CD4-positive, alpha-beta memory T cell (primary cell): Measurements from ENCODE around the gene ALDH1L1. TPM values are rescaled to one million over a fixed set of nuclear protein-coding genes. Genes with fewer than 3 reads are reported as not detected.

Experiments
- CTCF ChIA-PET: fragments of 350-600 bp; sonication (Branson Sonifier 250); formaldehyde crosslinking; loops from one replicate; lab custom pipeline; 2021; ENCODE audit warnings: inconsistent platforms; ENCODE audit not compliant: partially characterized antibody; lab: Charles Lee
- POLR2A ChIA-PET: fragments of 350-600 bp; sonication (Branson Sonifier 250); formaldehyde crosslinking; loops from one replicate; lab custom pipeline; 2021; ENCODE audit not compliant: partially characterized antibody; lab: Charles Lee
- DNase-seq, 5 donors: peaks; one replicate each; pipeline versions ENCODE4 v3.0.0 to v3.0.0-alpha.2; 2020 to 2022; ENCODE audit warnings: mixed read lengths in 1 of 5
- H3K27ac ChIP-seq: one replicate; pipeline ENCODE4 v1.7.0; 2013; ENCODE audit warnings: low read depth, low read length
- H3K27me3 ChIP-seq: 2 replicates; pipeline ENCODE4 v1.7.0; 2013; ENCODE audit warnings: mild to moderate bottlenecking, low read length, moderate library complexity; ENCODE audit not compliant: insufficient read depth
- H3K36me3 ChIP-seq: 2 replicates; pipeline ENCODE4 v1.7.0; 2013; ENCODE audit warnings: mild to moderate bottlenecking, low read length, moderate library complexity; ENCODE audit not compliant: insufficient read depth
- H3K4me1 ChIP-seq: 2 replicates; pipeline ENCODE4 v1.7.0; 2013; ENCODE audit warnings: mild to moderate bottlenecking, low read length, moderate library complexity; ENCODE audit not compliant: insufficient read depth
- H3K4me3 ChIP-seq, 2 donors: one replicate each; pipeline ENCODE4 v1.7.0; 2013; ENCODE audit warnings: low read length in 2 of 2, mild to moderate bottlenecking in 1 of 2
- H3K9me3 ChIP-seq, 2 donors: one replicate each; pipeline ENCODE4 v1.7.0; 2013; ENCODE audit warnings: low read length in 2 of 2, control low read depth in 1 of 2; ENCODE audit not compliant: control insufficient read depth in 1 of 2
- H3K27ac Mint-ChIP-seq, 7 donors: one replicate each; pipeline ENCODE4 v1.8.0; 2020 to 2021; ENCODE audit warnings: mixed read lengths in 7 of 7, mild to moderate bottlenecking in 6 of 7, inconsistent platforms in 3 of 7, moderate library complexity in 3 of 7
- H3K27me3 Mint-ChIP-seq, 2 donors: one replicate each; pipeline ENCODE4 v1.8.0; 2020 to 2021; ENCODE audit warnings: mixed read lengths in 2 of 2
- H3K36me3 Mint-ChIP-seq, 2 donors: one replicate each; pipeline ENCODE4 v1.8.0; 2020 to 2021; ENCODE audit warnings: mixed read lengths in 2 of 2, inconsistent platforms in 1 of 2, mild to moderate bottlenecking in 1 of 2
- H3K4me1 Mint-ChIP-seq, 4 donors: one replicate each; pipeline ENCODE4 v1.8.0; 2020 to 2021; ENCODE audit warnings: mixed read lengths in 4 of 4, mild to moderate bottlenecking in 1 of 4
- H3K4me3 Mint-ChIP-seq, 8 donors: one replicate each; pipeline ENCODE4 v1.8.0; 2020 to 2021; ENCODE audit warnings: mixed read lengths in 8 of 8, mild to moderate bottlenecking in 7 of 8, moderate library complexity in 6 of 8, inconsistent platforms in 3 of 8
- H3K9me3 Mint-ChIP-seq, 8 donors: one replicate each; pipeline ENCODE4 v1.8.0; 2020 to 2021; ENCODE audit warnings: mixed read lengths in 8 of 8, mild to moderate bottlenecking in 5 of 8, inconsistent platforms in 3 of 8, moderate library complexity in 1 of 8
- intact Hi-C: fragments of 100-400 bp; cut with micrococcal nuclease; formaldehyde crosslinking; loops from one replicate; pipeline ENCODE4 v1.15.1; 2023
- polyA plus RNA-seq, 2 donors: library from polyadenylated mRNA; unstranded; fragments of 300-500 nt; fragmentation: Illumina TruSeq; gene quantifications; one replicate each; pipeline ENCODE4 v1.2.3, GENCODE V29; 2021
- total RNA-seq, 2 experiments: library from RNA; stranded (reverse); gene quantifications; one replicate each; pipeline ENCODE4 v1.2.3, GENCODE V29; 2021

ALDH1L1 gene
- total and polyA plus RNA-seq, 4 experiments from 2014 or later: not detected

DNA sequence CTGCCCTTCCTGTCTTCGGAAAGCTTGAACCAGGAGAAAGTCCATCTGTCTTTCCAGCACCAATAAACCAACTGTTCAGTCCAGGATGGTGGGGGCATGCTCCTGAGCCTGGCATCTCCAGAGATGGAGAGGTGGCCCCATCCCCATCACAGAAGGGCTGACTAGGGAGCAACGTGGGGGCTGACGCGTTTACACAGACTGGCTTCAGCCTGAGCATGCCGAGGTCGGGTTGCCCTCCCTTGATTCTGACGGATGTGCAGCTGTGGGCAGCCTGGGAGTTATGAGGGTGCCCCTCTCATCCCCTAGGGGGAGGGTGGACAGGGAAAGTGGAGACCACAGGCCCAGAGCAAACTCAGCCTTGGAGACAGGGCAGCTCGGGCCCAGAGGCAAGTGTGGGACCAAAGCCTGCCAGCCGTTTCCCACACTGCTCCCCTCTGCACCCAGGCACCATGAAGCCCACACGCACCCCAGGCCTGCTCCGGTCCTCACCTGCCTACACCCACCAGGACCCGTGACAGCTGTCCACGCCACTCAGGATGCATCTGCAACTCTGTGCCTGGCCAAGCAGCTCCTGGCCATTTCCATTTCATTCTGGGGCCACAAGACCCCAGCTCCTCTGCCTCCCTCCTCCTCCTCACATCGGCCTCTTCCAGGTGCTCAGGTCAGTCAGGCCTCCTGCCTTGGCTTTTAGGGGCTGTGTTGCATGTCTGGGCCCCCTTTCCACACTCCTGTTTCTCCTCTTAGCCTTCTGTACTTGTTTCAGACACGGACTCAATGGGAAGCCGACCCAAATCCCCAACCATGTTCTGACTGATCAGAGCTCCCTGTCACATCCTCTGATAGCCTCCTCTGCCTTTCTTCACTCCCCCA is 48.3 kb downstream of the ALDH1L1 start:
- CTCF ChIA-PET: interaction anchor here (3.7 kb wide), 1 partner anchor 8 kb away, joined by 11 read pairs; no protein-coding TSS in a partner anchor
- no peak for DNase-seq
- H3K9me3 Mint-ChIP-seq: no peaks in the 10 kb centered on the region
- Histone ChIP-seq H3K27me3 (peaks cover 5% of the 10 kb centered on the region), H3K4me1 (no peaks in the 10 kb centered on the region), H3K27ac (no peak overlapping the region), H3K36me3 (no peaks in the 10 kb centered on the region), H3K4me3 (no peak overlapping the region), H3K9me3 (no peaks in the 10 kb centered on the region)
- intact Hi-C loops: no loop called here
- H3K4me3 Mint-ChIP-seq: no peak overlapping the region
- H3K27ac Mint-ChIP-seq: peak overlapping the region in 1 of 7 donors; percentile 23
- POLR2A ChIA-PET: no interaction called here
- no peaks in the 10 kb centered on the region for H3K36me3 Mint-ChIP-seq
- no peaks in the 10 kb centered on the region for H3K4me1 Mint-ChIP-seq
- H3K27me3 Mint-ChIP-seq: peaks cover 4 to 8% of the 10 kb centered on the region in 2 donors

DNA sequence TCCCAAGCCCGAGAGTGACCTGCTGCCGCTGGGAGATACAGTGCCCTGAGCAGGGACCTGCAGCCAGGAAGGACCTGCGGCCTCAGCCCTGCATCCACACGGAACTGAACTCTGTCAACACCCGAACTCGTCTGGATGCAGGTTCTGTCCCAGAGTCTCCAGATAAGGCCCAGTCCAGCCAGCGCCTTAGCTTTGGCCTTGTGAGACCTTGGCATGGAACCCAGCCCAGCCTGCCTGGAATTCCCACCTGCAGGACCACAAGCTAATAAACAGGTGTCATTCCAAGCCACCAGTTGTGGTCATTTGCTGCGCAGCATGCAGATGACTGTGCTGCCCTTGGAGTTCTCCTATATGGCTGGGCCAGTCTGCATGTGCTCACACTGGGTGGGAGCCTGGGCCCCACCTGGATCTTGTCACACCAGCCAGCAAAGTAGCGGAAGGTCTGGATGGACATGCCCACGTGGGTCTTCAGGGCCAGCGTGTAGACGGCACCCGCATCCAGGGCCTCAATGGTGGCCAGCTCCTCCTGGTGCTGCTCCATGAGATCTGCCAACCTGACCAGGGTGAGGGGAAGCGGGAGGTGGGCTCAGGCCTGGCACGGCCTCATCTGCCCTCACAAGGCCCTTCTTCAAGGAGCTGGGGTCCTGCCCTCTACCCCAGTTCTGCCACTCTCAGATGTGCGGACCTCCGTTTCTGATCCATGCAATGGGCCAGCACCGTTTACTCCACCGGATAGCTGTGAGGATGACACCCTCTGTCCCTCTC is 49.2 kb downstream of the ALDH1L1 start:
- no peaks in the 10 kb centered on the region for H3K4me1 Mint-ChIP-seq
- no peaks in the 10 kb centered on the region for H3K9me3 Mint-ChIP-seq
- H3K27ac Mint-ChIP-seq: no peak overlapping the region

DNA sequence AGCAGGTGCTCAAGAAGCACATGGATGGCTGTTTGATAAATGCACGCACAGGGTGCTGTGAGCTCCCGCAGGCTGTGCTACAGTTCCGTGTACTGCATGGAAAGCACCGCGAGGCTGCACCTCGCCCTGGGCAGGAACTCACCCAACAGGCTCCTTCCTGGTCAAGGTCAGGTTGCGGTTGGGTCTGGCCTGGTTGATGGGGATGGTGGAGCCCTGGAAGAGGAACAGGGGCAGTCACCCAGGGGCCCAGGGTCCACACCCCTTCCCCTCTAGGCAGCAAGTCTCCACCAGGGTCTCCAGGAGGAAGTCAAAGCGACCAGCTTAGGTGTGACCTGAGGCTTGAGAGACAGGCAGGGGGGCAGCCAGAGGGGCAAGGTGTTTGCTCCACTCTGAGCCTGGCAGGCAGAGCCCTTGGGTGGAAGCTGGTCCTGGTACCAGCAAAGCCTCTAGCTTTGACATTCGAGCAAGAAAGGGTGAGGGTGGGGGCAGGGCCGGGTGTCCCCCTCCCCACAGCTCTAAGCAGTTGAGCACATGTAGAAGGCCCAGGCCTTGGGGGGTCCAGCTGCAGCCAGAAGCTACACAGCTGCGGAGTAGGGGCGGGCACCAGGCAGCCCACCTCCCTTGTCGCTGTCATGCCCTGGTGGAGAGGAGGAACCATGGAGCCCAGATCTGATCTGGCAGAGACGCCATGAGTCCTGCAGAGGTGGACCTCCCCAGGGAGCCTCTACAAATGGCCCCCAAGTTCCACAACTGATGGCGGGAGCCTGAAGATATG is 50.1 kb downstream of the ALDH1L1 start:
- Histone ChIP-seq H3K27me3 (no peaks in the 10 kb centered on the region), H3K36me3 (no peaks in the 10 kb centered on the region), H3K4me3 (no peak overlapping the region), H3K4me1 (no peaks in the 10 kb centered on the region), H3K27ac (no peak overlapping the region), H3K9me3 (no peaks in the 10 kb centered on the region)
- CTCF ChIA-PET: no interaction called here
- intact Hi-C loops: no loop called here
- no peak for DNase-seq
- Mint-ChIP-seq H3K36me3 (no peaks in the 10 kb centered on the region), H3K4me3 (no peak overlapping the region), H3K9me3 (no peaks in the 10 kb centered on the region), H3K27me3 (peaks cover 0 to 4% of the 10 kb centered on the region in 2 donors), H3K27ac (no peak overlapping the region), H3K4me1 (no peaks in the 10 kb centered on the region)
- POLR2A ChIA-PET: no interaction called here

More for the DNA sequence above, 49.2 kb downstream of the ALDH1L1 start:
- Histone ChIP-seq H3K27me3 (no peaks in the 10 kb centered on the region), H3K4me1 (no peaks in the 10 kb centered on the region), H3K9me3 (no peaks in the 10 kb centered on the region), H3K4me3 (no peak overlapping the region), H3K27ac (no peak overlapping the region), H3K36me3 (no peaks in the 10 kb centered on the region)
- Mint-ChIP-seq H3K36me3 (no peaks in the 10 kb centered on the region), H3K27me3 (peaks cover 3 to 8% of the 10 kb centered on the region in 2 donors), H3K4me3 (peak overlapping the region in 1 of 8 donors; percentile 22)
- intact Hi-C loops: no loop called here
- ChIA-PET CTCF (no interaction called here), POLR2A (no interaction called here)
- DNase-seq: no peak

DNA sequence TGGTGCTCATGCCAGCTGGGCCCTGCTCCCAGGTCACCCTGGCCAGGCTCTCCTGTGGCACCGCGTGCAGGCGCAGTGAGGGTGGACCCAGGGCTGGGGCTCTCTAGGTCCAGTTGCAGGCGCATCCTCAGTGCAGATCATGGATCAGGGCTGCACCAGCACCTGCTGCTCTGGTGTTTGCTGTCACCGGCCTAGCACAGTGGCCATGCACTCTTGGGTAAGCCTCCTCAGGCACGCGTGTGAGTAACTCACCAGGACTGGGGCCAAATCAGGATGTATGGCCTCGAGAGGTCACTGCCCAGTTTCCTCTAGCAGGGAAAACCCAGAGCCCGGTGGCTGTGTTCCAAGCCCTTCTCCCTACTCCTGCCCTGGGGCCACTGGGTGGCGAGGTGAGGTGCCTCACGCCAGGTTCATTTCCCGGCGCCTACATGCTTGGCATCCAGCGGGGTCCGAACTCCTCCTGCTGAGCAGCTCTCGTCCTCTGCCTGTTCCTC is 50.9 kb downstream of the ALDH1L1 start:
- Histone ChIP-seq H3K27me3 (no peaks in the 10 kb centered on the region), H3K27ac (no peak overlapping the region), H3K4me1 (no peaks in the 10 kb centered on the region), H3K9me3 (no peaks in the 10 kb centered on the region), H3K4me3 (no peak overlapping the region), H3K36me3 (no peaks in the 10 kb centered on the region)
- DNase-seq: no peak
- CTCF ChIA-PET: no interaction called here
- Mint-ChIP-seq H3K4me3 (no peak overlapping the region), H3K27me3 (peaks cover 0 to 4% of the 10 kb centered on the region in 2 donors), H3K27ac (no peak overlapping the region), H3K9me3 (no peaks in the 10 kb centered on the region), H3K36me3 (no peaks in the 10 kb centered on the region), H3K4me1 (no peaks in the 10 kb centered on the region)
- POLR2A ChIA-PET: no interaction called here
- intact Hi-C loops: no loop called here

DNA sequence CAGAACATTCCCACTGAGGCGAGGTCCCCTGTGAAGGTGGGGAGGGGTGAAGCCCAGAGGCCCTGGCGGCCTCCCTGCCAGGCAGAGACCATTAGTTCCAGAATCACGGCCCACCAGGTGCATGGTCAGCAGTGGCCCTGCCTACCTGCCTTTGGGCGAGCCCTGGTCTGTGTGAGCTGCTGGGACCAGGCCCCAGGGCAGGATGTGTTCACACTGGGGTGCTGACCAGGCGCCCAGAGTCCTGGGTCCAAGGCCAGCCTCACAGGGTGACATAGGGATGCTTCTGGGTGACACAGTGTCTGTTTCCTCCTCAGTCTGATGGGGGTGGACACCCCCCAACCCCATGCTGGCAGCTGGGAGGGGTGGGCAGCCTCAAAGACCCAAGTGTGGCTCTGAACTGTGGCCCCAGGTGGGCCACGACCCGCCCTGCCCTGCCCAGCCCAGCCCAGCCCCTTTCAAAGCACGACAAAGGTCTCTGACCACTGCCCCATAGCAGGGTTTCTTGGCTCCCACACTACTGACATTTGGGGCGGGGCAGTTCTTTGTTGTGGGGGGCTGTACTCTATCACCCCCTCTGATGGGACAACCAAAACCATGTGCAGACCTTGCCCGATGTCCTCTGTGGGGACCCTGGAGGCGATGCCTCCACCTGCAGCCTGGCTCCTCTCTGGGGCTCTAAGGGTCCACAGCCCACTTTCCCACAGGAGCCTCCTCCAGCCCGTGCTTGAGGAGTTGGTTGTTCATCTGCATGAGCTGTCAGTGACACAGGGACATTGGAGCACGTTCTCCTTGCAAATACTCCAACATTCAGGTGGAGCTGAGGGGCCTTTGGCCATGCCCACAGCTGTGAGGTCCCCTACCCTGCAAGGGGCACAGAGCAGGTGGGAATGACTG is 51.6 kb downstream of the ALDH1L1 start:
- no peaks in the 10 kb centered on the region for H3K36me3 Mint-ChIP-seq
- H3K4me1 Mint-ChIP-seq: no peaks in the 10 kb centered on the region
- no peaks in the 10 kb centered on the region for H3K9me3 Mint-ChIP-seq
- H3K4me3 ChIP-seq: no peak overlapping the region
- intact Hi-C loops: no loop called here
- no peak overlapping the region for H3K4me3 Mint-ChIP-seq
- H3K27ac Mint-ChIP-seq: no peak overlapping the region
- ChIA-PET CTCF (no interaction called here), POLR2A (no interaction called here)
- H3K4me1 ChIP-seq: no peaks in the 10 kb centered on the region
- H3K27ac ChIP-seq: no peak overlapping the region
- peaks cover 0 to 4% of the 10 kb centered on the region in 2 donors for H3K27me3 Mint-ChIP-seq
- H3K27me3 ChIP-seq: no peaks in the 10 kb centered on the region
- no peaks in the 10 kb centered on the region for H3K9me3 ChIP-seq
- H3K36me3 ChIP-seq: no peaks in the 10 kb centered on the region
- no peak for DNase-seq

- H3K4me3 Mint-ChIP-seq: no peak overlapping the region
Observed at GRCh38 chr3:126127904-126128303, 52.5 kb downstream of the ALDH1L1 start.

More at GRCh38 chr3:126127904-126128303, 52.5 kb downstream of the ALDH1L1 start:
- Mint-ChIP-seq H3K27ac (no peak overlapping the region), H3K36me3 (no peaks in the 10 kb centered on the region), H3K9me3 (no peaks in the 10 kb centered on the region), H3K4me1 (no peaks in the 10 kb centered on the region), H3K27me3 (peaks cover 0 to 4% of the 10 kb centered on the region in 2 donors)
- H3K4me3 ChIP-seq: no peak overlapping the region
- H3K36me3 ChIP-seq: no peaks in the 10 kb centered on the region
- intact Hi-C loops: no loop called here
- DNase-seq: no peak
- H3K9me3 ChIP-seq: no peaks in the 10 kb centered on the region
- POLR2A ChIA-PET: no interaction called here
- H3K4me1 ChIP-seq: no peaks in the 10 kb centered on the region
- no peaks in the 10 kb centered on the region for H3K27me3 ChIP-seq
- CTCF ChIA-PET: no interaction called here
- no peak overlapping the region for H3K27ac ChIP-seq
